Hepatocyte (in vitro differentiated cells): ENCODE measurements around the gene RCN1.

Source experiments
- EZH2 ChIP-seq: fragments of 200-600 bp; sonication (generic); IDR thresholded peaks from 2 replicates; pipeline ENCODE4 v1.6.1; 2016; ENCODE audit warnings: antibody characterized with exemption, mild to moderate bottlenecking, borderline replicate concordance
- TF ChIP-seq, protein P1 (sequence below): fragments of 200-600 bp; sonication (generic); IDR thresholded peaks from 2 replicates; pipeline ENCODE4 v1.5.1; 2016; ENCODE audit warnings: antibody characterized with exemption, mild to moderate bottlenecking; ENCODE audit not compliant: poor library complexity

GRCh38 chr11:32044158-32044863 lies 46.6 kb upstream of the RCN1 start:
- TF ChIP-seq, protein P1, sequence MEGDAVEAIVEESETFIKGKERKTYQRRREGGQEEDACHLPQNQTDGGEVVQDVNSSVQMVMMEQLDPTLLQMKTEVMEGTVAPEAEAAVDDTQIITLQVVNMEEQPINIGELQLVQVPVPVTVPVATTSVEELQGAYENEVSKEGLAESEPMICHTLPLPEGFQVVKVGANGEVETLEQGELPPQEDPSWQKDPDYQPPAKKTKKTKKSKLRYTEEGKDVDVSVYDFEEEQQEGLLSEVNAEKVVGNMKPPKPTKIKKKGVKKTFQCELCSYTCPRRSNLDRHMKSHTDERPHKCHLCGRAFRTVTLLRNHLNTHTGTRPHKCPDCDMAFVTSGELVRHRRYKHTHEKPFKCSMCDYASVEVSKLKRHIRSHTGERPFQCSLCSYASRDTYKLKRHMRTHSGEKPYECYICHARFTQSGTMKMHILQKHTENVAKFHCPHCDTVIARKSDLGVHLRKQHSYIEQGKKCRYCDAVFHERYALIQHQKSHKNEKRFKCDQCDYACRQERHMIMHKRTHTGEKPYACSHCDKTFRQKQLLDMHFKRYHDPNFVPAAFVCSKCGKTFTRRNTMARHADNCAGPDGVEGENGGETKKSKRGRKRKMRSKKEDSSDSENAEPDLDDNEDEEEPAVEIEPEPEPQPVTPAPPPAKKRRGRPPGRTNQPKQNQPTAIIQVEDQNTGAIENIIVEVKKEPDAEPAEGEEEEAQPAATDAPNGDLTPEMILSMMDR: no peak
- no peak for TF ChIP-seq EZH2
